NCI-H524 (cell line): ENCODE results near the gene JMJD8.
A peak's percentile ranks its signal among the peaks of the same experiment; 100 is the strongest.

Source experiments
- DNase-seq, 2 experiments: peaks; one replicate each; lab custom pipeline; 2025; lab: John Stamatoyannopoulos, UW

The JMJD8 gene

DNA sequence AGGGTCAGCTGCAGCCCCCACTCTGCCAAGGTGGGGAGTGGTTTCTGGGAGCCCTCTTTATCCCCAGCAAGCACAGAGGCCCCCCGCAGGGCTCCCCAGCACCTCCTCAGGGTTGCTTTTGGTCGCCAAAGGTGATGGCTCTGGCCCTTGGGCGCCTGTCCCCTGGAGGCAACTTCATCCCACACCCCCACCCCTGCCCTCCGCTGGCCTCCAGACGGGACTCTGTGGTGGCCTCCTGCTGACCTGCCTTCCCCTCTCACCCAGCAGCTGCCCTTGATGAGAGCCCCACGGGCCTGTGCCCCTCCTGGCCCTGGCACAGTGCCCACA is 24.0 kb downstream of the JMJD8 start:
- DNase-seq = no peak

DNA sequence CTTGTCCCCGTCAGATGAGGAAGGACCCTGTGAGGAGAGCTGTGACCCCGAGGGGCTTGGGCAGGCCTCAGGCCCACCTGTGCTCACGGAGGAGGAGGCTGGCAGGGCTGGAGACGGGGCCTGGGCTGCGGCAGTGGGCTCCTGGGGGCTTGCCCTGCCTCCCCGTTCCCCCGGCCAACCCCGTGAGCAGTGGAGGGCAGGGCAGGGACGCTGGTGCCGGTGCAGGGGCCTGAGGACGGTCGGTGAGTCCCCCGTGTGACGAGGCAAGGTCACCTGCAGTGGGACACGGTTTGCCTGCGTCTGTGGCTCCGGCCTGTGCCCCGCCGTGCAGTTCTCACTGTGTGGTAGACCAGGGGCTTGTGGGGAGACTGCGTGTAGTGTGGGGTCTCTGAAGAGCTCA is 24.5 kb downstream of the JMJD8 start:
- no peak for DNase-seq

DNA sequence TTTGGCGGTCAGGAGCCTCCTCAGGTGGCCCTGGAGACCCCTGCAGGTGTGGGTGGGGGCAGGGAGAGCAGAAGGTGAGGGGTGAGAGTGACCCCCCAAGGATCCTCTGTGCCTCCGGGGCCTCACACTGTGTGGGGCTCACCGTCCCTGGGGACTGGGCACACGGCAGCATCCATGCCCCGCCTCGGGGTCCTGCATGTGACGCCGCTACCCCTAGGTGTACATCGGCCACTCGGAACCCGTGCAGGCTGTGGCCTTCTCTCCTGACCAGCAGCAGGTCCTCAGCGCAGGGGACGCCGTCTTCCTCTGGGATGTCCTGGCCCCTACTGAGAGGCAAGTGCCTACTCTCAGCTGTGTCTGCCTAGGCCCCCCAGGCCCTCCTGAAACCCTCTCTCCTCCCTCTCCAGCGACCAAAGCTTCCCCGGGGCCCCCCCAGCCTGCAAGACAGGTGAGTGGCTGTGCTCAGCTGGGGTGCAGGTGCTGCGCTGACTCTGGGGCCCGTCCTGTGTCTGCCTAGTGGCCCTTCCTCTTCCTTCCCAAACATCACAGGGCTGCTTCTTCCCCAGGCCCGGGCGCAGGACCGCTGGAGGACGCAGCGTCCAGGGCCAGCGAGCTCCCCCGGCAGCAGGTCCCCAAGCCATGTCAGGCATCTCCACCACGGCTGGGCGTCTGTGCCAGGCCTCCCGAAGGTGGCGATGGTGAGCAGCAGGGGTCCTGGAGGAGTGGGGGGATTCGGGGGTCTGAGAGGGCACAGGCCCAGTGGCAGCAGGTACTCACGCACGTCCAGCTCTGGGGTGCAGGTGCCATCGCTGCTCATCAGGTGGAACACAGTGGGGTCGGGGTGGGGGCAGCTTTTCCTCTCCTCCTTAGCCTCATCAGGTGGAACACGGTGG is 25.2 kb downstream of the JMJD8 start:
- DNase-seq = no peak

DNA sequence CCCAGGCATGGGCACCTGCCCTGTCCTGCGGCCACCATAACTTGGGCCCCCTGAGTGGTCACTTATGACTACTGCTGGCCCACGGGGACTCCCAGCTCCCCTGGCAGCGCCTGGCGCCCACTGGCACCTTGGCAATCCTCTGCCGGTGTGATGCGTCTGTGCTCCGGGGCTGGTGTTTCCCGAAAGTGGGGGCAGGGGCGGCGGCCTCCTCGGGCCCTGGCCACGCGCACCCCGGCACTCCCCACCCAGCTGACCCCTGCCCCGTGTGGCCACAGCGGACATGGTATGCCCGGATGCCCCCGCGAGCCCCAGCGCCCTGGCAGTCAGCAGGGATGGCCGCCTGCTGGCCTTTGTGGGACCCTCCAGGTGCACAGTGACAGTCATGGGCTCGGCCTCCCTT is 26.6 kb downstream of the JMJD8 start:
- no peak for DNase-seq

DNA sequence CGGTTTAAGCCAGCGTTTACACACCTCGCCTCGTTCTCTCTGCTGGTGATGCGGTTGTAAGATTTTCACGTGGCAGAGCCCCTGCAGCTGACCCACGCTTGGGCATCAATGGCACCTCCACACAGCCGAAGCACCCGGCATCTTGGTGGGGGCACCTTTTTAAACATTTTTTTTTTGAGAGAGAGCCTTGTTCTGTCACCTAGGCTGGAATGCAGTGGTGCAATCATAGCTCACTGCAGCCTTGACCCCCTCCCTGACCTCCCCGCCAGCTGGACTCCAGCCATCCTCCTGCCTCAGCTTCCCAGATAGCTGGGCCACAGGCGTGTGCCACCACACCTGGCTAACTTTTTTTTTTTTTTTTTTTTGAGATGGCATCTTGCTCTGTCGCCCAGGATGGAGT is 30.1 kb downstream of the JMJD8 start:
- DNase-seq = no peak

DNA sequence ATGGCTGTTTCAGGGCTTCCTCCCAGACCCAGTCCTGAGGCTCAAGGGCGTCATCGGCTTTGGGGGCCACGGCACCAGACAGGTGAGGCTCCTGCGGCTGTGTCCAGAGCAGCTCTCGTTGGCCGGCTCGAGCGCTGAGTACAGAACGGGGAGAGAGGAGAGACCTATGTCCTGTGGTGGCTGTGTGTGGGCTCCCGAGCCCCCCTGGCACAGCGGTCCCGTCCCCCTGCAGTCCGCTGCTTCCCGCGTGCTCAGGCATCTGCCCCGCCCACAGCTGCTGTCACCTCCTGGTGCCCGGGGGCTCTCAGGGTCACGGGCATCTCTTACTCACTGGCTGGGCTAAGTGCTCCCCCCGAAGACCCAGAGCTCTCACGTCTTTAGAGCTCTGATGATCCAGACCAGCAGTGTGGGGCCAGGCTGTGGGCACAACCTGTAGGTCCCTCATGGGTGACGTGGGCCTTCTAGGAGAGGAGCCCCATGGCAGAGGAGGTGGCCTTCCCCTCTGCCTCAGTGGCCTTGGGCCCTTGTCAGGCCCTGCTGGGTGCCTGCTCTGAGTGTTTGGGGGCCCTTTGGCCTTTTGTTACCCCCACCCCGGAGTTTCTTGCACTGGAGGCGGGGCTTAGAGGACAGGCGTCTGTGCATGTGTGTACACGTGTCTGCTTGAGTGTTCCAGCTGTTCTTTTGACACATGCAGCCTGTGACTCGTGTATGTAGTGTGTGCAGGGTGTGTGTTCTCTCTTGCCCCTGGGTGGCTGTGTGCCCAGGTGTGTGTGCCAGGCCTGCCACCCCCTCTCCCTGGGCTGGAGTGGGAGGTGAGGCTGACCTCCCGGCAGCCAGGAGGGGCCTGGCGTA is 31.5 kb downstream of the JMJD8 start:
- DNase-seq = no peak

DNA sequence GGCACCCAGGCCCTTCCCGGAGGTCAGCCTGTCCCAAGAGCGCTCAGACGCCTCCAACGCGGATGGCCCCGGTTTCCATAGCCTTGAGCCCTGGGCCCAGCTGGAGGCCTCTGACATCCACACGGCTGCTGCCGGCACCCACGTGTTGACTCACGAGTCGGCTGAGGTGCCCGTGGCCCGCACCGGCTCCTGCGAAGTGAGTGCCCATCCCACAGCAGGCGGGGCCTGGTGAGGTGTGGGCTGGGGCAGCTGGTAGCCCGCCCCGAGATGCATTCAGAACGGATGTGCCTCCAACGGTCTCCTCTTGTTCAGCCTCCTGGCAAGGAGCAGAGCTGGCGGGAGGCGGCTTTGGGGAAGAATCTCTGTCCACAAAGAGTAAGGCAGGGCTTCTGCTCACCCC is 32.3 kb downstream of the JMJD8 start:
- DNase-seq = no peak

DNA sequence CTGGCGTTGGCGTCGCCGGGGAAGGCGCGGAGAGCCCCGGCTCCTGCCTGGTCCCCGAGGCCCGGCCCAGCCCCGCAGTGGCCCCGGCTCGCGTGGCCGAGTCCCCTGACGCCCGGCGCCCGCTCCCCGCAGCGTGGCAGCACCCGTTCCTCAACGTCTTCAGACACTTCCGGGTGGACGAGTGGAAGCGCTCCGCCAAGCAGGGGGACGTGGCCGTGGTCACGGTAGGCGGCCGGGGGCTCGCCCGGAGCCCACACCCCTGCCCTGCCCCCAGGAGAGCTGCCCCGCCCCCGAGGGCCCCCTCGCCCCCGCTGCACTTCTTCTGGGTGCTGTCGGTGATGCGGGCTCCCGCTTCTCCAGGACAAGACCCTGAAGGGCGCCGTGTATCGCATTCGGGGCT is 34.5 kb downstream of the JMJD8 start:
- no peak for DNase-seq

DNA sequence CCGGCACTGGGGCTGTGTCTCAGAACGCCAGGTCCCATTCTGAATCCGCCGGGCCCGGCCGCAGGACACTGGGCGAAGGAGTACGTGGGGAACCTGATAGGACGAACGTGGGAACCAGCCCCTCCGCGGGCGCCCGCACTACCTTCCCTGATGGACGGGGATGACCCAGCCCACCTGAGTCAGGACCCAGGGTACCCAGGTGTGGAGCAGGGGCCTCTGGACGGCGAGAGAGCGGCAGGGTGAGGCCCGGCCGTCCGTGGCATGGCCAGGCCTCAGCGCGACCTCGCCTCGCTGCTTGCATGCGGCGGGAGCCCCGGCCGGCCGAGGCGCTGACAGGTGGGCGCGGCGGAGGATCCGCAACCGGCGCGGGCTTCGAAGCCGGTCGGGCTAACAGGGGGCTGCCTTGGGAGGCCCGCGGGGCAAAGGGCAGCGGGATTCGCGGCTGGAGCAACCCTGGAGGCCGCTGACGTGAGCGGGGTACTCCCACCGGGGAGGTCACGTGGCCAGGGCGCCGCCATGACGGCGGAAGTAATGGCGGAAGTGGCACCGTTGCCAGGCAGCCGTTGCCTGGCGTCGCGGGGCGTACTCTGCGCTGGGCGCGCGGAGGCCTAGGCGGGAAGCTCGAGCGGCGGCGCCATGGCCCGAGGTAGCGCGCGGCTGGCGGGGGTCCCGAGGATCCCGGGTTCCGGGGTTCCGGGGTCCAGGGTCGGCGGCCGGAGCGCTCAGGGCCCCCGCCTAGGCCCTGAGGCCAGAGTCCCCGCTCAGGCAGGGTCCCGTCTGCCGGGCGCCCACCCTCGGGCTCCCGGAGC is 35.1 kb downstream of the JMJD8 start, which contains the start of gene WDR90:
TSS of gene WDR90 (plus strand) at position 585 of the 809 bp plus-strand sequence. CDS start at position 637, 52 bp downstream.
- DNase-seq = peak; percentile 63 to 90

DNA sequence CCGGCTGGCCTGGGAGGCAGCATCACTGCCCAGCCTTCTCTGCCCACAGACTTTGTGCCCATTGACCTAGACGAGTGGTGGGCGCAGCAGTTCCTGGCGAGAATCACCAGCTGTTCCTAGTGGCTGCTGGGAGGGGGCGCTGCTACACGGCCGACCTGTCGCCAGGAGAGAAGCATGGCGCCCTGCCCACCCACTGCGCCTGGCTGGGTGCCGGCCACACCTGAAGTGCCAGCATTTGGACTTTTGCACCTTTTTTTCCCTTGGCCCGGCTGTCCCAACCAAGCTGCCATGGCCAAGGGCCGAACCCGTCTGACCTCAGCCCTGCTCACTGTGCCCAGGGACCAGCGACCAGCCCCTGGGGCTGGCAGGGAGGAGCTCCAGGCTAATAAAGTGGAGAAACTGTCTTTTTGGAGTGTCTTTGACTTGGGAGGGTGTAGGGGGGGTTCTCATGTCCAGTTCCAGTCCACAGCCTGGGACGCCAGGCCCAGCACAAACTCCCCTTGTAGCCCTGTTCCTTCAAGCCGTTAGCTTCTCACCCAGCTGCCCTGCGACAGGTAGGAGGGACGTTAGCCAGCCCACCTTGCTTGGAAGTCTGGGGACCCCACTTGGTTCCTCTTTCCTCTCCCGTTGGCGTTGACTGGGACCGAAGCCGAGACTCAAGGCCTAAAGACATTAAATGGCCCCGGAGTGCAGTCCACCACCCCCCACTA is 35.9 kb downstream of the JMJD8 start:
- peak; percentile 47 to 64 for DNase-seq

DNA sequence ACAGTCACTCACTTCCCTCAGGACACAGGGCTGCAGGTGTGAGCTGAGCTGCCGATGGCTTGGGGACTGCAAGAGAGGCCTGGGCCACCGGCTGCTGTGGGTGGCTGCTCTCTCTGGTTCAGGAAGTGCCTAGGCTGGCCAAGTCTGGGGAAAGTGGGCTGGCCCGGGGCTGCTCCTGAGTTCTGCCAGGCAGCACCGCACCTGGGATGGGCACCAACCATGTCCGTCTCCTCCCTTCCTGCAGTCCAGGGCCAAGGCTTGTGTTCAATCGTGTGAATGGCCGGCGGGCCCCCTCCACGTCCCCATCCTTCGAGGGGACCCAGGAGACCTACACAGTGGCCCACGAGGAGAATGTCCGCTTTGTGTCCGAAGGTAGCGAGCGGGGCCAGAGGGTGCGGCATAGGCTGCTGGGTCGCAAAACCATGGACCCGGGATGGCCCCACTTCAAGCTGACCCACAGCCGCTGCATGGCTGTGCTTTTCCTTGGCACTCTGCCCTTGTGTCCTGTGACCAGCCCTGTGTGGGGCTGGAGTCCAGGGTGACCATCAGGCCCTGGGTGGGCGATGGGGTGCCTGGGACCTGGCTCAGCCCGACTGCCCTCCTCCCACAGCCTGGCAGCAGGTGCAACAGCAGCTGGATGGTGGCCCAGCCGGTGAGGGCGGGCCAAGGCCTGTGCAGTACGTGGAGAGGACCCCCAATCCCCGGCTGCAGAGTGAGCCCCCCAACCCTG is 36.8 kb downstream of the JMJD8 start:
- no peak for DNase-seq

DNA sequence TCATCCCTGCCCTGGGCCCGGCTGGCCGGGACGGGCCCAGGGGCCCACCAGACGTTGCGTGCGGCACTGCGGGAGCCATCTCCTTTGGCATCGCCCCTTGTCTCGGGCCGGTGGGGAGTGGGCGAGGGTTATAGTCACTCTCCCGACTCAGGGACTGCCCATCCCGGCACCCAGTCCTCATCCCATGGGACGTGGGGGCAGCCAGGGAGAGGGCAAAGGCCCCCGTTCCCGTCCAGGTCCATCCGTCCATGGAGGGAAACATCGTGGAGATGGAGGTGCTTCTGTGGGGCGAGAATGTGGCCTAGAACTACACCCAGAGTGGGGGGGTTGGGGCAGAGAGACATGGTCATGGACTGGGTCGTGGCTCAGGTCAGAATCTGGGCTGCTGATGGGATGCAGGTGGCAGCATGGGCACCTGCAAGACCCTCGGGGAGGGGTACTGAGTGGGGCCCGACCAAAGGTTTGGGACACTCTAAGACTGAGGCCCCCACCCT is 37.4 kb downstream of the JMJD8 start:
- DNase-seq = no peak

DNA sequence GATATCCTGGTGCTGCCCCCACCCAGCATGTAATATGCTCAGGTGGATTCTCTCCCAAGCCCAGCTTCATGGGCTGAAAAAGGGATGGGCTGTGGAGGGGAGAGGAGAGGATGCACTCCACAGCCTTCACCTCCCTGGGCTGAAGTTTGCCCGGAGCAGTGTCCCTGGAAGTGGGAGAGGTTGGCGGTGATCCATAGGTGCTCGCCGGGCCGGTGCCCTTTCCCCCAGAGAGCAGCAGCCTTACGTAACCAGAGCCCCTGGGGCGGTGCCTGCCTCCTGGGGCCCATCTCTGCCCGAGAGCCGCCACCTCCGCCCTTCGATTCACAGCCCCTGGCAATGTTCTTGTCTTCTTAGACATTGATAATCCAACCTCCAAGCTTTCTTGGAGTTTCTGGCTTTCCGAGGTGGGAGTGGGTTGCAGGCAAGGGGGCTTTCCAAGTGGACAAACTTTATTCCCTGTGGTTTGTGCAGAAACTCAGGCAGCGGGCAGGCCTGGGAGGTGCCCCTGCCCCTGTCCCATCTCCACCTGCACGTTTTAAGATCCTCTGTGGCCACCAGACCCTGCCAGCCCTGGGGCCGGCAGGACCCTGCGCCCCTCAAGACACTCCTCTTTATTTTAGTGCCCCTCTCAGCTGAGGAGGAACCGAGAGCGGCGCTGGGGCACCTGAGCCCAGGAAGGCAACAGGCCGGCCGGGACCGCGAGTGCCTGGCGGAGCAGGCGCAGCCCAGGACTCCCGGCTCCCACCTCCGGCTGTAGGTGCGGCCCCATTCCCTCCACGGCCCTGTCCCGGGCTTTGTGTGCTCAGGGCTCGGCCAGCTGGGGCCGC is 38.1 kb downstream of the JMJD8 start:
- DNase-seq = no peak

DNA sequence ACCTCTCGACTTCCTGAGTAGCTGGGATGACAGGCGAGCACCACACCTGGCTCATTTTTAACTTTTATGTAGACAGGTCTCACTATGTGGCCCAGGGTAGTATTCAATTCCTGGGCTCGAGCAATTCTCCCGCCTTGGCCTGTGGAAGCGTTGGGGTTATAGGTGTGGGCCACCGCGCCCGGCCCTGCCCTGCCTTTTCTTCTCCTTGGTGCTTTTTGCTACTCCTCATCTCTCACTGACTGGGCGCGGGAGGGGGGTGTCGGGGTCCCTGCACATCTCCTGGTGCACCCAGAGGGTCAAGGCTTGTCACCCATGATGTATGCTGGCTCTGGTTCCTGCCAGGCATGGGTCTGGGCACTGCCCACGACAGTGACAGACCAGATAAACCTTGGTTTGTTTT is 39.6 kb downstream of the JMJD8 start:
- no peak for DNase-seq

DNA sequence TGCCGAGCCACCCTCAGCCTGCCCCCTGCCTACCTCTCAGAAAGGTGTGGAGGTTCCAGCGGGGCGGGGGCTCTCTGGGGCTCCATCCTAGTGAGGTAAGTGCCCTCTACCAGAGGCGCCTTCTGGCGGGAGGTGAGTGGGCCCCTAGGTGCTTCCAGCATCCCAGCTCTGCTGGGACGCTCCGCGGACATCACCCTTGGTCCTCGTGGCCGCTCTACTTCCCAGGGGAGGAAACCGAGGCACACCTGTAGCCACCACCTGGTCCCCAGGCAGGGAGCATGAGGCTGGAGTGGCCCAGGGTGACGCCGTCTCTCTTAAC is 41.1 kb downstream of the JMJD8 start:
- DNase-seq = no peak

DNA sequence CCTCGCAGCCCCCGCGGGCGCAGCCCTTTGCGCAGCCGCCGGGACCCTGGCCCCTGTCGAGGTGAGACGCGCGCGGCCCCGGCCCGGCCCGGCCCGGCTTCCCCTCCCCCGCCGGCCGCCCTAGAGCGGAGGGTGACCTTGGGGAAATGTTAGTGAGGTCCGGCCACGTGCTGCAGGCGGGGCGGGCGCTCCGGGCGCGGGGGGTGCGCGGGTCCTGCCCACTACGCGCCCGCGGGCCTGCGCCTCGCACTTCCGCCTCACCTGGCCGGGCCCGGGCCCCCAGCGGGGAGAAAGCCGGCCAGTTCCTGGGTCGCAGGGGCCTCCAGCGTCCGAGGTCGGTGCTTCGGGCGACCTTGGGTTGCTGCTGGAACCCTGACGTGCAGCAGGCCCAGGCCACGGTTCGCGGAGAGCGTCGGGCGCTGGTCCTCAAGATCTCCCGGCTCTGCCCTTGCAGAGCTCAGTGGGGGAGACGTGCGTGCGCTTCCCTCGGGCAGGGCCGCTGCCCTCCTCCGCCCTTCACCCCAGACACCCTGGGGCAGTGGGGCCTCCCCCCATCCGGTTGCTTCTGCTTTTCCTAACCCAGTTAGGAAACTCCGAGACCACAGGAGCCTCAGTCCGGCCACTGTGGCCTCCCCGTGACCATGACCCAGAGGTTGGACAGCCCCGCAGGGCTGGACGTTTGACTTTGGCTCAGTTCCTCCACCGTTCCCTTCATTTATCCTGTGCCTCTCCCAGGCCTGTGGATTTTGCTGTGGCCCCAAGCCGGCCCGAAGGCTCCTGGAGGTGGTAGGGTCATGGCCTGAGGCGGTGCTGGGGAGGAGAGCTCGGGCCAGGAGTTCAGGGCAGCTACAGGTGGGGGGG is 41.7 kb downstream of the JMJD8 start:
- DNase-seq = peak in 1 of 2 experiments; percentile 40

DNA sequence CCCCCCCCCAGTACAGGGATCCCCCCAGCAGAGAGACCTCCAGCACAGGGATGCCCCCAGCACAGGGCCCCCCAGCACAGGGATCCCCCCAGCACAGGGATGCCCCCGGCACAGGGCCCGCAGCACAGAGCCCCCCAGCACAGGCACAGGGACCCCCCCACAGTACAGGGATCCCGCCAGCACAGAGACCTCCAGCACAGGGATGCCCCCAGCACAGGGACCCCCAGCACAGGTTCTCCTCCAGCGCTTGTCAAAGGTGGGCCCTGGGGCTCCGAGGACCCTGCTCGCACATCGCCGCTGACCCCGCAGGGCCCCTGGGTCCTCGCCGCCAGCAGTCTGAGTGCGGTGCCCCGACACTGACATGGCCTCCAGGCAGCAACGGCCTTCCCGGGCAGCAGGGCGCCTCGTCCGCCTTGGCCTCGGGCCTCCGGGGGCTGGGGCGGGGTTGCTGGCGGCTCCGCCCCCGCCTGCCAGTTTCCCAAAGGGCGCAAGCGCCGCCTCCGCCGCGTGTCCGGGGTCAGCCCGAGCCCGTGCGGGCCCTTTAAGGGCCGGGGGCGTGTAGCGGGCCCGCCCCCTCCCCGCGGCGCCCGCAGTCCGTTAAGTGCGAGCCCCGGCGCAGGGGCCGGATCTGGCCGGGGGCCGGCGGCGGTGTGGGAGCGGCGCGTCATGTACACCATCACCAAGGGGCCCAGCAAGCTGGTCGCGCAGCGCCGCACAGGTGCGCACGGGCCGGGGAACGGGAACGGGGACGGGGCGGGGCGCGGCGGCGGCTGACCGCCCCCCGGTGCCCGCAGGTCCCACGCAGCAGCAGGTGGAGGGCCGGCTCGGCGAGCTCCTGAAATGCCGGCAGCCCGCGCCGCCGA is 42.6 kb downstream of the JMJD8 start, which contains the start of gene MCRIP2:
TSS of gene MCRIP2 (plus strand) at position 503 of the 863 bp plus-strand sequence. CDS start at position 667, 164 bp downstream.
- DNase-seq = peak; percentile 50 to 84

DNA sequence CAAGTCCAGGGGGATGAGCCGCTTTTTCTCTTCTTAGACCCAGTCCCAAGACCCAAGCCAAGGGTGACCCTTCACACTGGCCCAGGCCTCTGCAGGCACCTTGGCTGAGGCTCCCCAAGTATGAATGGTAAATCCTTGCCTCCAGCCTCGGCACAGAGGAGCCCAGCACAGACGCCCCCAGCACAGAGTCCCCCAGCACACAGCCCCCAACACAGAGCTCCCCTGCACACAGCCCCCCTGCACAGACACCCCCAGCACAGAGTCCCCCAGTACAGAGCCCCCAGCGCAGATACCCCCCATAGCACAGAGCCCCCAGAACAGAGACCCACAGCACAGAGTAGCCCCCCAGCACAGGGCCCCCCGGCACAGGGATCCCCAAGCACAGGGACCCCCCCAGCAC is 43.5 kb downstream of the JMJD8 start:
- DNase-seq = no peak
